Measurements from ENCODE around the gene ARMC9. TPM values are rescaled to one million over a fixed set of nuclear protein-coding genes. Genes with fewer than 3 reads are reported as not detected.

ARMC9 gene
- total and polyA plus RNA-seq, 8 donors = 4.5 to 114 (median 11.0) TPM

DNA sequence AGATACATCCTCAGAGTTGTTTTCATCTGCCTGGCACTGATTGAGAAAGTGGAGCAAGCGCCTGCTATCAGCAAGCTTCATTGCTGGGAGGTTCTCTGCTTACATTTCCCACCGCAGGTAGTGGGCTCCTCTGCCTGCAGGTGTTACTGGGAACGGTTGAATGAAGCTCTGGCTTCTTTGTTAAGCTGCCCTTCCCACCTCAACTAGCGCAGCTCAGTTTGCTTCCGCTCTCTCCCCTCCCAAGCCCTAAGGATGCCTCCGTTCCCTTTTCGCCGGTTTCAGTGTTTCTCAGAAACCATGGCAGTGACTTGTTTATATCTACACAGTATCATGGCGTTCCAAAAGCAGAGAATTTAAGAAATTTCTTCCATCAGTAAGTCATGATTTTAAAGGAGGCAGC is 124.9 kb downstream of the ARMC9 start:
- 81 to 94% (median 85%) methylated on average over 9 of the region's 9 CpGs for WGBS, 5 donors
- no peak overlapping the region for H3K4me3 ChIP-seq
- H3K4me1 ChIP-seq = peaks cover 0 to 3% (median 0%) of the 10 kb centered on the region in 4 donors
- H3K27me3 ChIP-seq = no peaks in the 10 kb centered on the region
- intact Hi-C loops (cut with DNase I; ENCODE audit: low total_unique reads) = no loop called here
- no peak overlapping the region for H3K27ac ChIP-seq
- no peak for TF ChIP-seq EP300 (IDR thresholded peaks at IDR 0.05)
- TF ChIP-seq POLR2AphosphoS5 (IDR thresholded peaks at IDR 0.05) = no peak
- no peak for TF ChIP-seq POLR2A (IDR thresholded peaks at IDR 0.05)
- TF ChIP-seq, protein P1, sequence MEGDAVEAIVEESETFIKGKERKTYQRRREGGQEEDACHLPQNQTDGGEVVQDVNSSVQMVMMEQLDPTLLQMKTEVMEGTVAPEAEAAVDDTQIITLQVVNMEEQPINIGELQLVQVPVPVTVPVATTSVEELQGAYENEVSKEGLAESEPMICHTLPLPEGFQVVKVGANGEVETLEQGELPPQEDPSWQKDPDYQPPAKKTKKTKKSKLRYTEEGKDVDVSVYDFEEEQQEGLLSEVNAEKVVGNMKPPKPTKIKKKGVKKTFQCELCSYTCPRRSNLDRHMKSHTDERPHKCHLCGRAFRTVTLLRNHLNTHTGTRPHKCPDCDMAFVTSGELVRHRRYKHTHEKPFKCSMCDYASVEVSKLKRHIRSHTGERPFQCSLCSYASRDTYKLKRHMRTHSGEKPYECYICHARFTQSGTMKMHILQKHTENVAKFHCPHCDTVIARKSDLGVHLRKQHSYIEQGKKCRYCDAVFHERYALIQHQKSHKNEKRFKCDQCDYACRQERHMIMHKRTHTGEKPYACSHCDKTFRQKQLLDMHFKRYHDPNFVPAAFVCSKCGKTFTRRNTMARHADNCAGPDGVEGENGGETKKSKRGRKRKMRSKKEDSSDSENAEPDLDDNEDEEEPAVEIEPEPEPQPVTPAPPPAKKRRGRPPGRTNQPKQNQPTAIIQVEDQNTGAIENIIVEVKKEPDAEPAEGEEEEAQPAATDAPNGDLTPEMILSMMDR (IDR thresholded peaks at IDR 0.05) = no peak
- no peaks in the 10 kb centered on the region for H3K9me3 ChIP-seq
- peaks cover 0 to 24% (median 0%) of the 10 kb centered on the region in 4 donors for H3K36me3 ChIP-seq
- DNase-seq = peak; percentile 14 to 19

DNA sequence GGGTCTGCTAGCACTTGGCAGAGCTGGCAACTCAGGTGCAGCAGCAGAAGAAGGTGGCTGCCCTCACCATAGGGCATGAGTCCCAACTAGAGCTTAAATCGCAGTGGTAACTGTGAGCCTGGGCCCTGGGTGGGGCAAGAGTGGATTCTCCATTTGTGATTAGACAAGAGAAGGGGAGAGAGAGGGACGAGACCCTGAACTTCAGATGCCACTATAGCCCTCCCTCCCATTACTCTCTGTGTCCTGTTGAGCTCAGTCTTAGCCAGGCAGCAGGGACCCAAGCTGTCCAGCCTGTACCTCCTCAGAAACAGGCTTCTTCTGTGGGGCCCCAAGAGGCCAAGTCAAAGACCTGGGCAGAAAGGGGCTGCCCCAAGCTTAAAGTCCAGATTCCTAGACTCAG is 127.4 kb downstream of the ARMC9 start:
- intact Hi-C loops (cut with DNase I; ENCODE audit: low total_unique reads) = no loop called here
- Histone ChIP-seq H3K27me3 (no peaks in the 10 kb centered on the region), H3K4me1 (peaks cover 0 to 2% (median 0%) of the 10 kb centered on the region in 4 donors), H3K36me3 (peaks cover 0 to 20% (median 3%) of the 10 kb centered on the region in 4 donors), H3K27ac (no peak overlapping the region), H3K4me3 (no peak overlapping the region), H3K9me3 (no peaks in the 10 kb centered on the region)
- TF ChIP-seq POLR2A (IDR thresholded peaks at IDR 0.05) = no peak
- TF ChIP-seq POLR2AphosphoS5 (IDR thresholded peaks at IDR 0.05) = no peak
- TF ChIP-seq, protein P1 (IDR thresholded peaks at IDR 0.05) = no peak
- TF ChIP-seq EP300 (IDR thresholded peaks at IDR 0.05) = no peak
- WGBS, 5 donors = 94 to 100% (median 94%) methylated on average over 2 of the region's 2 CpGs
- DNase-seq = no peak

DNA sequence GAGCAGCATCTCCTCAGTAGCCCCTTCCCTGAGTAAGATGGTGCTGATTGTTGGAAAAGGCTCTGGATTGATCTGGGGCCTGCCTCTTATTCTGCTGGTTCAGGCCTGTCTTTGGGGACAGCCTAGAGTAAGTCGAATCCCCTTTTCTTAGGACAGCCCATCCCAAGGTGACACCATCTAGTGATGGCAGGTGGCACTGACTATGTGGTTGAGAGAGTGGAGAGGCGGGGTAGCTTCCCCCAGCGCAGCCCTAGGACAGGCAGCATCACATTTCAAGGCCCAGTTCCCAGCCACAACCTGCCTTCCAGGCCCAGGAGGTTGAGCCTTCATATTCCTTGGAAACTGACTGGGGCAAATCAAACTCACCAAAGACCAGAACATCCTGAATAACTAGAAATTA is 128.0 kb downstream of the ARMC9 start:
- no peaks in the 10 kb centered on the region for H3K9me3 ChIP-seq
- intact Hi-C loops (cut with DNase I; ENCODE audit: low total_unique reads) = no loop called here
- TF ChIP-seq POLR2AphosphoS5 (IDR thresholded peaks at IDR 0.05) = no peak
- TF ChIP-seq POLR2A (IDR thresholded peaks at IDR 0.05) = no peak
- TF ChIP-seq EP300 (IDR thresholded peaks at IDR 0.05) = no peak
- TF ChIP-seq, protein P1 (IDR thresholded peaks at IDR 0.05) = no peak
- no peaks in the 10 kb centered on the region for H3K4me1 ChIP-seq
- no peak overlapping the region for H3K27ac ChIP-seq
- H3K4me3 ChIP-seq = no peak overlapping the region
- DNase-seq = no peak
- WGBS, 5 donors = 85 to 94% (median 91%) methylated on average over 3 of the region's 3 CpGs
- H3K27me3 ChIP-seq = no peaks in the 10 kb centered on the region
- H3K36me3 ChIP-seq = peaks cover 0 to 22% (median 4%) of the 10 kb centered on the region in 4 donors

DNA sequence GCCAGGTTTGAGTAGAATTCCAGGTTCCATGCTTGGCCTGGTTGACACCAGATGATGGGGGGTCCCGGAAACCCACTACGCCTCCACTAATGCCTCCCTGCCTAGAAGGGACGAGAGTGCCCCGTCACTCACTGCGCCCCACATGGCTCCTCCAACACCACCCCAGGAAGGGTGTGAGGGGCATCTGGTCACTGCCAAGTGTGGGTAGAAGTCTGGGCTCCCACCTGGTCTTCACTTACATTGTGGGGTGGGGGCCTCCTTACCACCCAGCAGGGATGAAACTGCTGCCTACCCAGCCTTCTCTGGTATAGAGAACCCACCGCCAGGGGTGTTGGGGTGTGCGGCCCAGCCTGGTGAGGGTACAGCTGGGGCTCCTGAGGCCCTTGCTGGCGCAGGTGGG is 131.9 kb downstream of the ARMC9 start:
- no peaks in the 10 kb centered on the region for H3K9me3 ChIP-seq

More for the DNA sequence above, 131.9 kb downstream of the ARMC9 start:
- no peak overlapping the region for H3K27ac ChIP-seq
- no peak overlapping the region for H3K4me3 ChIP-seq
- intact Hi-C loops (cut with DNase I; ENCODE audit: low total_unique reads) = no loop called here
- no peaks in the 10 kb centered on the region for H3K4me1 ChIP-seq
- peaks cover 5 to 57% (median 33%) of the 10 kb centered on the region in 4 donors for H3K36me3 ChIP-seq
- TF ChIP-seq POLR2A (IDR thresholded peaks at IDR 0.05) (no peak), POLR2AphosphoS5 (IDR thresholded peaks at IDR 0.05) (no peak), EP300 (IDR thresholded peaks at IDR 0.05) (no peak)
- TF ChIP-seq, protein P1 (IDR thresholded peaks at IDR 0.05) = no peak
- DNase-seq = no peak
- H3K27me3 ChIP-seq = no peaks in the 10 kb centered on the region
- WGBS, 5 donors = 85 to 96% (median 92%) methylated on average over 8 of the region's 8 CpGs
